HepG2 (cell line): Measurements from ENCODE around the gene VPS11. TPM values are rescaled to one million over a fixed set of nuclear protein-coding genes. Genes with fewer than 3 reads are reported as not detected.

Experiments used
- ATF7-NPFF ChIP-seq: sonication (generic); formaldehyde crosslinking; IDR thresholded peaks from 2 replicates; pipeline ENCODE4 v1.8.1; 2023; ENCODE audit warnings: mild to moderate bottlenecking, low read depth, missing genetic modification reagents, moderate library complexity
- GATA4 ChIP-seq: sonication (generic); IDR thresholded peaks from 2 replicates; pipeline ENCODE4 v1.6.1; 2016; ENCODE audit warnings: antibody characterized with exemption, low read depth, borderline replicate concordance
- HOXA3 ChIP-seq: sonication (generic); formaldehyde crosslinking; IDR thresholded peaks from 2 replicates; pipeline ENCODE4 v1.5.0; 2020; ENCODE audit warnings: missing genetic modification reagents
- HOXA5 ChIP-seq: sonication (generic); formaldehyde crosslinking; IDR thresholded peaks from 2 replicates; pipeline ENCODE4 v1.4.0; 2020; ENCODE audit warnings: missing genetic modification reagents
- PHF8 ChIP-seq: sonication (generic); formaldehyde crosslinking; IDR thresholded peaks from 2 replicates; pipeline ENCODE4 v1.5.0; 2020; ENCODE audit warnings: missing genetic modification reagents
- SOX5 ChIP-seq: IDR thresholded peaks from 2 replicates; pipeline ENCODE4 v1.6.1; 2016; ENCODE audit warnings: borderline replicate concordance
- SP4 ChIP-seq: sonication (generic); formaldehyde crosslinking; IDR thresholded peaks from 2 replicates; pipeline ENCODE4 v1.8.1; 2023; ENCODE audit warnings: mild to moderate bottlenecking, missing genetic modification reagents
- ZNF235 ChIP-seq: sonication (generic); formaldehyde crosslinking; IDR thresholded peaks from 2 replicates; pipeline ENCODE4 v1.8.1; 2023; ENCODE audit warnings: mild to moderate bottlenecking, missing genetic modification reagents, borderline replicate concordance
- ZNF616 ChIP-seq: sonication (generic); formaldehyde crosslinking; IDR thresholded peaks from 2 replicates; pipeline ENCODE4 v1.5.0; 2020; ENCODE audit warnings: low read depth, mild to moderate bottlenecking, missing genetic modification reagents
- polyA plus RNA-seq, 8 experiments: library from polyadenylated mRNA; depleted of rRNA in 3 of 8; stranded (reverse) in 7 of 8; unstranded in 1 of 8; fragments of >200 nt; fragmentation: Illumina TruSeq in 4 of 8; extraction: Trizol in 4 of 8; gene quantifications; 2 replicates each; pipeline versions ENCODE4 v1.2.1 to v1.2.3, GENCODE V29; 2011 to 2016; ENCODE audit warnings: low read depth in 4 of 8, missing spikeins in 1 of 8, mixed read lengths in 1 of 8; ENCODE audit not compliant: insufficient read depth in 1 of 8
- total RNA-seq, 5 experiments: library from RNA; depleted of rRNA; stranded (reverse); fragments of >200 nt; fragmentation: Illumina TruSeq; extraction: Trizol; gene quantifications; 2 replicates each; pipeline ENCODE4 v1.2.3, GENCODE V29; 2016; ENCODE audit warnings: low read depth in 1 of 5
- TF ChIP-seq, protein P1 (sequence below): sonication (generic); formaldehyde crosslinking; IDR thresholded peaks from 2 replicates; pipeline ENCODE4 v1.8.1; 2023; ENCODE audit warnings: mild to moderate bottlenecking, moderate library complexity, missing genetic modification reagents
- TF ChIP-seq, protein P2 (sequence below): sonication (generic); formaldehyde crosslinking; IDR thresholded peaks from 2 replicates; pipeline ENCODE4 v1.8.0; 2022; ENCODE audit warnings: mild to moderate bottlenecking, missing genetic modification reagents, moderate library complexity
- TF ChIP-seq, protein P3 (sequence below): sonication (generic); formaldehyde crosslinking; IDR thresholded peaks from 2 replicates; pipeline ENCODE4 v1.4.0; 2020; ENCODE audit warnings: mild to moderate bottlenecking, low read depth, missing genetic modification reagents
- TF ChIP-seq, protein P4 (sequence below): sonication (generic); formaldehyde crosslinking; IDR thresholded peaks from 2 replicates; pipeline ENCODE4 v1.4.0; 2020; ENCODE audit warnings: mild to moderate bottlenecking, missing genetic modification reagents
- TF ChIP-seq, protein P5 (sequence below): sonication (generic); formaldehyde crosslinking; IDR thresholded peaks from 2 replicates; pipeline ENCODE4 v1.4.0; 2020; ENCODE audit warnings: low read depth, mild to moderate bottlenecking, missing genetic modification reagents

VPS11 gene
- total and polyA plus RNA-seq, 2 of the 13 experiments (the other 11 are each of a cell fraction or from before 2014, with no cell fraction given): 13.7 to 21.6 TPM

DNA sequence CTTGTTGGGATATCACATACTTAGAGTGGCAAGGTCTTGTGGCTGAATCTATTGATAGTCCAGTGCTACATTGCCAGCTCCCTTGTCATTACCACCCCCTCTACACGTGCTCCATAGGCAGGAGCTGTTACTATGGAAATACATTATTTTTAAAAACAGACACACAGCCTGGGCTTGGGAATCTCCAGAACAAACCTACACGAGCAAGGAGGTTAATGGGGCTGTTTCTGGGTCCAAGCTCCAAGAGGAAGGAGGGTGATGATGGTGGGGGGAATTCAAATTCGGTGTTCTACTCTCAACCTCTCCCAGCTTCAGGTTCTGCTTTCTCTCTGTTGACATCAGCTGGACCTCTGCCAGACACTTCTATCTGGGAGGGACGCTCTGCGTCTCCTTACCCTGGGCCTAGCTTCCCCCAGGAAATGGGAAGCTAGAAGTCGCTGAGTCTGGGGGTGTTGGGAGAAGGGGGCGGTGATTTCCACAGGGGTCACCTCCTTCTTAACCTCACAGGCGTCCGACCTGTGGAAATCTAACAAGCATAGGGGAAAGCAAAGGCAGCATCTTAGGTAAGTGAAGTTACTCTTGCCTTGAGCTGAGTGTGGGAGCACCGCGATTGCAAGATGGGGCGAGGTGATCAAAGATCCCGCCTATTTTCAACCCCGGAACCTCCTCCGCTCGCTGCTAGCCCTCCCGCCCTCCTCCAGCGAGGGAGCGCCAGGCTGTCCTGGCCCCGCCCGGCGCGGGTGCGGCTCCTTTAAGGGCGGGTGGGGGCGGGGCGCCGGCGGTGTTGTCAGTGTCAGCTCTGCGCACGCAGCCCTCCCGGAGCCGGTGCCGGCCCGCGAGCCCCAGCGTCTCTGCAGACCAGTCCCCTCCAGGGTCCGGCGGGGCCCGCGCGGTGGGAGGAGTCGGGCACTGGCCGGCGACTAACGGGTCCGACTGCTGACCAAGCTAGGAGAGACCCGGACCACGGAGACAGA lies 39.2 kb downstream of the VPS11 start, which contains the start of gene C2CD2L (continued):
- TF ChIP-seq, protein P1, sequence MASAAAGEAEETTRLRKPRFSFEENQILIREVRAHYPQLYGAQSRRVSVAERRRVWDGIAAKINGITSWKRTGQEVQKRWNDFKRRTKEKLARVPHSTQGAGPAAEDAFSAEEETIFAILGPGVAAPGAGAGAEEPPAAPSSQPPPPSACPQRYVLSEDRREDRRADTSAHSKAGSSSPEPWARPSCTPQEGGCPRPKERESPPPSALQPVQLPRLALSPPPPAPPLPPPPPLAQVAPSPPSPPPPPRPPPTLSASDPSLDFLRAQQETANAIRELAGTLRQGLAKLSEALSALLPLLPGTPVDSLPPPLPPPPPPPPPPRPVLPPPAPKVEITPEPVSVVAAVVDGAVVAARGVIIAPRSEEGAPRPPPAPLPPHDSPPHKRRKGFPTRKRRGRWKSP (CRISPR knock-in tag): no peak
- TF ChIP-seq, protein P2, sequence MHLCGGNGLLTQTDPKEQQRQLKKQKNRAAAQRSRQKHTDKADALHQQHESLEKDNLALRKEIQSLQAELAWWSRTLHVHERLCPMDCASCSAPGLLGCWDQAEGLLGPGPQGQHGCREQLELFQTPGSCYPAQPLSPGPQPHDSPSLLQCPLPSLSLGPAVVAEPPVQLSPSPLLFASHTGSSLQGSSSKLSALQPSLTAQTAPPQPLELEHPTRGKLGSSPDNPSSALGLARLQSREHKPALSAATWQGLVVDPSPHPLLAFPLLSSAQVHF (CRISPR knock-in tag): no peak
- TF ChIP-seq, protein P3, sequence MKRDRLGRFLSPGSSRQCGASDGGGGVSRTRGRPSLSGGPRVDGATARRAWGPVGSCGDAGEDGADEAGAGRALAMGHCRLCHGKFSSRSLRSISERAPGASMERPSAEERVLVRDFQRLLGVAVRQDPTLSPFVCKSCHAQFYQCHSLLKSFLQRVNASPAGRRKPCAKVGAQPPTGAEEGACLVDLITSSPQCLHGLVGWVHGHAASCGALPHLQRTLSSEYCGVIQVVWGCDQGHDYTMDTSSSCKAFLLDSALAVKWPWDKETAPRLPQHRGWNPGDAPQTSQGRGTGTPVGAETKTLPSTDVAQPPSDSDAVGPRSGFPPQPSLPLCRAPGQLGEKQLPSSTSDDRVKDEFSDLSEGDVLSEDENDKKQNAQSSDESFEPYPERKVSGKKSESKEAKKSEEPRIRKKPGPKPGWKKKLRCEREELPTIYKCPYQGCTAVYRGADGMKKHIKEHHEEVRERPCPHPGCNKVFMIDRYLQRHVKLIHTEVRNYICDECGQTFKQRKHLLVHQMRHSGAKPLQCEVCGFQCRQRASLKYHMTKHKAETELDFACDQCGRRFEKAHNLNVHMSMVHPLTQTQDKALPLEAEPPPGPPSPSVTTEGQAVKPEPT: no peak
- TF ChIP-seq SOX5 (CRISPR knock-in tag) (0 out of 2 replicates have a peak, but pooled peaks have one; percentile 3), ZNF235 (CRISPR knock-in tag) (no peak), ZNF616 (CRISPR knock-in tag) (no peak), ATF7-NPFF (CRISPR knock-in tag) (0 out of 2 replicates have a peak, but pooled peaks have one; percentile 18), GATA4 (0 out of 2 replicates have a peak, but pooled peaks have one; percentile 8), HOXA5 (CRISPR knock-in tag) (peak; percentile 71; the same call in 1 of the 2 replicates), PHF8 (peak; percentile 58), HOXA3 (CRISPR knock-in tag) (peak; percentile 38), SP4 (CRISPR knock-in tag) (0 out of 2 replicates have a peak, but pooled peaks have one; percentile 33)
- TF ChIP-seq, protein P4, sequence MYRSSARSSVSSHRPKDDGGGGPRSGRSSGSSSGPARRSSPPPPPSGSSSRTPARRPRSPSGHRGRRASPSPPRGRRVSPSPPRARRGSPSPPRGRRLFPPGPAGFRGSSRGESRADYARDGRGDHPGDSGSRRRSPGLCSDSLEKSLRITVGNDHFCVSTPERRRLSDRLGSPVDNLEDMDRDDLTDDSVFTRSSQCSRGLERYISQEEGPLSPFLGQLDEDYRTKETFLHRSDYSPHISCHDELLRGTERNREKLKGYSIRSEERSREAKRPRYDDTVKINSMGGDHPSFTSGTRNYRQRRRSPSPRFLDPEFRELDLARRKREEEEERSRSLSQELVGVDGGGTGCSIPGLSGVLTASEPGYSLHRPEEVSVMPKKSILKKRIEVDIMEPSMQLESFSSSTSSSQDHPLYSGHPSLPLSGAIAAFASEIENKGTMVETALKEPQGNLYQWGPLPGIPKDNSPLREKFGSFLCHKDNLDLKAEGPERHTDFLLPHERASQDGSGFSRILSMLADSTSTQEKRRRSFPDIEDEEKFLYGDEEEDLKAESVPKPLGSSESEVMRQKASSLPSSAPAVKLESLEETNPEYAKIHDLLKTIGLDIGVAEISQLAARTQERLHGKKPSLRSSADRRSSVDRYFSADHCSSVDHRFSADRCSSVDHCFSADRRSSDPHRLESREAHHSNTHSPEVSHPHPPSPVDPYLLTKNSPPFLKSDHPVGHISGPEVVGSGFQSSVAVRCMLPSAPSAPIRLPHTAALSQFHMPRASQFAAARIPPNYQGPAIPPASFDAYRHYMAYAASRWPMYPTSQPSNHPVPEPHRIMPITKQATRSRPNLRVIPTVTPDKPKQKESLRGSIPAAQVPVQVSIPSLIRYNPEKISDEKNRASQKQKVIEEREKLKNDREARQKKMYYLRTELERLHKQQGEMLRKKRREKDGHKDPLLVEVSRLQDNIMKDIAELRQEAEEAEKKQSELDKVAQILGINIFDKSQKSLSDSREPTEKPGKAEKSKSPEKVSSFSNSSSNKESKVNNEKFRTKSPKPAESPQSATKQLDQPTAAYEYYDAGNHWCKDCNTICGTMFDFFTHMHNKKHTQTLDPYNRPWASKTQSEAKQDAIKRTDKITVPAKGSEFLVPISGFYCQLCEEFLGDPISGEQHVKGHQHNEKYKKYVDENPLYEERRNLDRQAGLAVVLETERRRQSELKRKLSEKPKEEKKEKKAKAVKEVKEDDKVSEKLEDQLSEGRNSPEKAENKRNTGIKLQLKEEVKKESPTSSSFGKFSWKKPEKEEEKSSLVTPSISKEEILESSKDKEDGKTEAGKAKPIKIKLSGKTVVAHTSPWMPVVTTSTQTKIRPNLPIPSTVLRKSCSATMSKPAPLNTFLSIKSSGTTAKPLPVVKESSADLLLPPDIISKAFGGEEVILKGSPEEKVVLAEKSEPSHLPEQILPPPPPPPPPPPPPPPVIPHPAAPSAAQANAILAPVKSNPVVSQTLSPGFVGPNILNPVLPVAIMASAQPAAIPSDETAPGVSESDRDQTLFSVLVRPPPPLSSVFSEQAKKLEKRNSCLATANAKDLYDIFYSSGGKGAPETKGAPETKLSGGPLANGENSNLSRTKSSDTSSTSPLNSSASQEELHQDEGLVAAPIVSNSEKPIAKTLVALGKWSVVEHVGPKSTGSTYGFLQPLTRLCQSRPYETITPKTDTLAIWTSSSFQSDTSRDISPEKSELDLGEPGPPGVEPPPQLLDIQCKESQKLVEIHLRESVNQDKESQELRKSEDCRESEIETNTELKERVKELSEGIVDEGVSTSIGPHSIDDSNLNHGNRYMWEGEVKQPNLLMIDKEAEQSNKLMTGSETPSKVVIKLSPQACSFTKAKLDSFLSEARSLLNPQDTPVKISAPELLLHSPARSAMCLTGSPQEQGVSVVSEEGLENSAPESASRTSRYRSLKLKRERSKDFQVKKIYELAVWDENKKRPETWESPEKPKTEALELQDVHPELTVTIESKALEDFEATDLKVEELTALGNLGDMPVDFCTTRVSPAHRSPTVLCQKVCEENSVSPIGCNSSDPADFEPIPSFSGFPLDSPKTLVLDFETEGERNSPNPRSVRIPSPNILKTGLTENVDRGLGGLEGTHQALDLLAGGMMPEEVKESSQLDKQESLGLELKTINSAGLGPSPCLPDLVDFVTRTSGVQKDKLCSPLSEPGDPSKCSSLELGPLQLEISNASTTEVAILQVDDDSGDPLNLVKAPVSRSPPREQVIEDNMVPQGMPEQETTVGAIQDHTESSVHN: no peak
- TF ChIP-seq, protein P5, sequence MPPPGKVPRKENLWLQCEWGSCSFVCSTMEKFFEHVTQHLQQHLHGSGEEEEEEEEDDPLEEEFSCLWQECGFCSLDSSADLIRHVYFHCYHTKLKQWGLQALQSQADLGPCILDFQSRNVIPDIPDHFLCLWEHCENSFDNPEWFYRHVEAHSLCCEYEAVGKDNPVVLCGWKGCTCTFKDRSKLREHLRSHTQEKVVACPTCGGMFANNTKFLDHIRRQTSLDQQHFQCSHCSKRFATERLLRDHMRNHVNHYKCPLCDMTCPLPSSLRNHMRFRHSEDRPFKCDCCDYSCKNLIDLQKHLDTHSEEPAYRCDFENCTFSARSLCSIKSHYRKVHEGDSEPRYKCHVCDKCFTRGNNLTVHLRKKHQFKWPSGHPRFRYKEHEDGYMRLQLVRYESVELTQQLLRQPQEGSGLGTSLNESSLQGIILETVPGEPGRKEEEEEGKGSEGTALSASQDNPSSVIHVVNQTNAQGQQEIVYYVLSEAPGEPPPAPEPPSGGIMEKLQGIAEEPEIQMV: peak; percentile 99
